HepG2 (cell line): ENCODE data around the gene JAG1. TPM values are rescaled to one million over a fixed set of nuclear protein-coding genes. Genes with fewer than 3 reads are reported as not detected.

Experiments
- ISX ChIP-seq: sonication (generic); formaldehyde crosslinking; conservative IDR thresholded peaks from 2 replicates; pipeline ENCODE4 v1.5.0; 2020; ENCODE audit warnings: missing genetic modification reagents
- KLF13 ChIP-seq: sonication (generic); formaldehyde crosslinking; IDR thresholded peaks from 2 replicates; pipeline ENCODE4 v1.4.0; 2020; ENCODE audit warnings: mild to moderate bottlenecking, missing genetic modification reagents
- KLF16 ChIP-seq, 2 experiments: sonication (generic) in 1 of 2; formaldehyde crosslinking in 1 of 2; IDR thresholded peaks; 2 replicates each; pipeline versions ENCODE4 v1.6.1 to v1.8.0; 2016 to 2023; ENCODE audit warnings: missing genetic modification reagents in 2 of 2, missing compliant biosample characterization in 1 of 2
- NFE2L2 ChIP-seq: fragments of 150-350 bp; IDR thresholded peaks from 2 replicates; pipeline ENCODE4 v1.6.1; 2014; ENCODE audit warnings: low read length
- NR3C1 ChIP-seq: sonication (generic); formaldehyde crosslinking; IDR thresholded peaks from 2 replicates; pipeline ENCODE4 v1.4.0; 2020; ENCODE audit warnings: missing genetic modification reagents
- PAX8 ChIP-seq: sonication (generic); formaldehyde crosslinking; IDR thresholded peaks from 2 replicates; pipeline ENCODE4 v1.8.0; 2022; ENCODE audit warnings: mild to moderate bottlenecking, missing genetic modification reagents, borderline replicate concordance
- PCBP2 ChIP-seq: fragments of 200-400 bp; formaldehyde crosslinking; optimal IDR thresholded peaks from 2 replicates; pipeline ENCODE3; 2018; ENCODE audit warnings: low read length, low read depth; ENCODE audit not compliant: poor library complexity, severe bottlenecking
- PHF21A ChIP-seq: sonication (generic); formaldehyde crosslinking; IDR thresholded peaks from 2 replicates; pipeline ENCODE4 v1.5.0; 2020; ENCODE audit warnings: mild to moderate bottlenecking, missing genetic modification reagents
- SATB2 ChIP-seq: sonication (generic); formaldehyde crosslinking; IDR thresholded peaks from 2 replicates; pipeline ENCODE4 v1.5.0; 2020; ENCODE audit warnings: missing genetic modification reagents
- SETDB1 ChIP-seq: sonication (generic); formaldehyde crosslinking; IDR thresholded peaks from 2 replicates; pipeline ENCODE4 v1.5.1; 2020; ENCODE audit warnings: missing genetic modification reagents, mild to moderate bottlenecking, borderline replicate concordance
- SIN3A ChIP-seq: IDR thresholded peaks from 2 replicates; pipeline ENCODE4 v1.6.1; 2011; ENCODE audit warnings: low read depth, mild to moderate bottlenecking, control low read depth, low read length, borderline replicate concordance
- TRAFD1 ChIP-seq: sonication (generic); formaldehyde crosslinking; IDR thresholded peaks from 2 replicates; pipeline ENCODE4 v1.5.1; 2020; ENCODE audit warnings: missing genetic modification reagents, mild to moderate bottlenecking, borderline replicate concordance
- UBTF ChIP-seq: sonication (generic); formaldehyde crosslinking; IDR thresholded peaks from 2 replicates; pipeline ENCODE4 v1.4.0; 2020; ENCODE audit warnings: mild to moderate bottlenecking, missing genetic modification reagents
- ZBTB34 ChIP-seq: sonication (generic); formaldehyde crosslinking; IDR thresholded peaks from 2 replicates; pipeline ENCODE4 v1.8.0; 2022; ENCODE audit warnings: mild to moderate bottlenecking, missing genetic modification reagents
- ZGPAT ChIP-seq: IDR thresholded peaks from 2 replicates; pipeline ENCODE4 v1.6.1; 2016; ENCODE audit warnings: mild to moderate bottlenecking
- ZNF10 ChIP-seq: sonication (generic); formaldehyde crosslinking; IDR thresholded peaks from 2 replicates; pipeline ENCODE4 v1.4.0; 2020; ENCODE audit warnings: mild to moderate bottlenecking, low read depth, missing genetic modification reagents, borderline replicate concordance
- ZNF619 ChIP-seq: sonication (generic); formaldehyde crosslinking; IDR thresholded peaks from 2 replicates; pipeline ENCODE4 v1.4.0; 2020; ENCODE audit warnings: mild to moderate bottlenecking, missing genetic modification reagents
- polyA plus RNA-seq, 8 experiments: library from polyadenylated mRNA; depleted of rRNA in 3 of 8; stranded (reverse) in 7 of 8; unstranded in 1 of 8; fragments of >200 nt; fragmentation: Illumina TruSeq in 4 of 8; extraction: Trizol in 4 of 8; gene quantifications; 2 replicates each; pipeline versions ENCODE4 v1.2.1 to v1.2.3, GENCODE V29; 2011 to 2016; ENCODE audit warnings: low read depth in 4 of 8, missing spikeins in 1 of 8, mixed read lengths in 1 of 8; ENCODE audit not compliant: insufficient read depth in 1 of 8
- total RNA-seq, 5 experiments: library from RNA; depleted of rRNA; stranded (reverse); fragments of >200 nt; fragmentation: Illumina TruSeq; extraction: Trizol; gene quantifications; 2 replicates each; pipeline ENCODE4 v1.2.3, GENCODE V29; 2016; ENCODE audit warnings: low read depth in 1 of 5
- TF ChIP-seq, protein P1 (sequence below): sonication (generic); formaldehyde crosslinking; IDR thresholded peaks from 2 replicates; pipeline ENCODE4 v1.4.0; 2020; ENCODE audit warnings: missing genetic modification reagents, borderline replicate concordance
- TF ChIP-seq, protein P2 (sequence below): IDR thresholded peaks from 2 replicates; pipeline ENCODE4 v1.6.1; 2018; ENCODE audit warnings: missing genetic modification reagents, mild to moderate bottlenecking, missing compliant biosample characterization

The JAG1 gene
- total and polyA plus RNA-seq, 2 of the 13 experiments (the other 11 are each of a cell fraction or from before 2014, with no cell fraction given): 47.1 to 56.3 TPM

GRCh38 chr20:10705801-10706459 is 32.1 kb upstream of the JAG1 start (continued):
- TF ChIP-seq, protein P1, sequence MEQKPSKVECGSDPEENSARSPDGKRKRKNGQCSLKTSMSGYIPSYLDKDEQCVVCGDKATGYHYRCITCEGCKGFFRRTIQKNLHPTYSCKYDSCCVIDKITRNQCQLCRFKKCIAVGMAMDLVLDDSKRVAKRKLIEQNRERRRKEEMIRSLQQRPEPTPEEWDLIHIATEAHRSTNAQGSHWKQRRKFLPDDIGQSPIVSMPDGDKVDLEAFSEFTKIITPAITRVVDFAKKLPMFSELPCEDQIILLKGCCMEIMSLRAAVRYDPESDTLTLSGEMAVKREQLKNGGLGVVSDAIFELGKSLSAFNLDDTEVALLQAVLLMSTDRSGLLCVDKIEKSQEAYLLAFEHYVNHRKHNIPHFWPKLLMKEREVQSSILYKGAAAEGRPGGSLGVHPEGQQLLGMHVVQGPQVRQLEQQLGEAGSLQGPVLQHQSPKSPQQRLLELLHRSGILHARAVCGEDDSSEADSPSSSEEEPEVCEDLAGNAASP: peak; percentile 45; the same call in 1 of the 2 replicates
- no peak for TF ChIP-seq KLF13 (CRISPR knock-in tag)
- peak; percentile 92 for TF ChIP-seq ZBTB34 (CRISPR knock-in tag)
- no peak for TF ChIP-seq ISX
- no peak for TF ChIP-seq SIN3A
- TF ChIP-seq NR3C1 (CRISPR knock-in tag): no peak
- TF ChIP-seq, protein P2, sequence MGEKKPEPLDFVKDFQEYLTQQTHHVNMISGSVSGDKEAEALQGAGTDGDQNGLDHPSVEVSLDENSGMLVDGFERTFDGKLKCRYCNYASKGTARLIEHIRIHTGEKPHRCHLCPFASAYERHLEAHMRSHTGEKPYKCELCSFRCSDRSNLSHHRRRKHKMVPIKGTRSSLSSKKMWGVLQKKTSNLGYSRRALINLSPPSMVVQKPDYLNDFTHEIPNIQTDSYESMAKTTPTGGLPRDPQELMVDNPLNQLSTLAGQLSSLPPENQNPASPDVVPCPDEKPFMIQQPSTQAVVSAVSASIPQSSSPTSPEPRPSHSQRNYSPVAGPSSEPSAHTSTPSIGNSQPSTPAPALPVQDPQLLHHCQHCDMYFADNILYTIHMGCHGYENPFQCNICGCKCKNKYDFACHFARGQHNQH (CRISPR knock-in tag): 0 out of 2 replicates have a peak, but pooled peaks have one; percentile 53
- no peak for TF ChIP-seq ZNF619 (CRISPR knock-in tag)
- TF ChIP-seq ZGPAT (CRISPR knock-in tag): peak; percentile 78; the same call in 1 of the 2 replicates
- TF ChIP-seq ZNF10 (CRISPR knock-in tag): no peak
- TF ChIP-seq SETDB1 (CRISPR knock-in tag): no peak
- TF ChIP-seq KLF16 (CRISPR knock-in tag; IDR thresholded peaks at IDR 0.05): peak in 1 of 2 experiments; percentile 78; a peak in 1 of 4 replicates
- no peak for TF ChIP-seq NFE2L2
- TF ChIP-seq PAX8: no peak
- TF ChIP-seq TRAFD1: peak; percentile 62; the same call in 1 of the 2 replicates
- no peak for TF ChIP-seq PCBP2
- no peak for TF ChIP-seq SATB2 (CRISPR knock-in tag)
- no peak for TF ChIP-seq UBTF (CRISPR knock-in tag)
- TF ChIP-seq PHF21A (CRISPR knock-in tag): no peak
